Hepatocyte (in vitro differentiated cells): ENCODE measurements around the gene OTX1. TPM values are rescaled to one million over a fixed set of nuclear protein-coding genes. Genes with fewer than 3 reads are reported as not detected.
A peak's percentile ranks its signal among the peaks of the same experiment; 100 is the strongest.

Source experiments
- DNase-seq: peaks from one replicate; pipeline ENCODE4 v3.0.0-alpha.2; 2016; ENCODE audit warnings: low spot score
- H2AFZ ChIP-seq: fragments of 200-600 bp; sonication (generic); 2 replicates; pipeline ENCODE4 v1.6.0; 2016; ENCODE audit warnings: antibody characterized with exemption, mild to moderate bottlenecking
- H3K27ac ChIP-seq: fragments of 200-600 bp; sonication (generic); 2 replicates; pipeline ENCODE4 v1.5.1; 2016; ENCODE audit warnings: mild to moderate bottlenecking
- H3K27me3 ChIP-seq: fragments of 200-600 bp; sonication (generic); 2 replicates; pipeline ENCODE4 v1.6.1; 2016
- H3K36me3 ChIP-seq: fragments of 200-600 bp; sonication (generic); replicated peaks from 2 replicates; pipeline ENCODE4 v1.5.1; 2016; ENCODE audit warnings: low read depth; ENCODE audit not compliant: insufficient read depth
- H3K4me1 ChIP-seq: fragments of 200-600 bp; sonication (generic); 2 replicates; pipeline ENCODE4 v1.5.1; 2016; ENCODE audit warnings: mild to moderate bottlenecking, moderate library complexity; ENCODE audit not compliant: insufficient read depth
- H3K4me2 ChIP-seq: fragments of 200-600 bp; sonication (generic); 2 replicates; pipeline ENCODE4 v1.6.0; 2016
- H3K4me3 ChIP-seq: fragments of 200-600 bp; sonication (generic); 2 replicates; pipeline ENCODE4 v1.5.1; 2016; ENCODE audit warnings: mild to moderate bottlenecking
- H3K79me2 ChIP-seq: fragments of 200-600 bp; sonication (generic); 2 replicates; pipeline ENCODE4 v1.6.0; 2017; ENCODE audit warnings: mild to moderate bottlenecking
- H3K9me2 ChIP-seq: fragments of 200-600 bp; sonication (generic); replicated peaks from 2 replicates; pipeline ENCODE4 v1.6.0; 2017; ENCODE audit warnings: mild to moderate bottlenecking; ENCODE audit not compliant: insufficient read depth
- H3K9me3 ChIP-seq: fragments of 200-600 bp; sonication (generic); 2 replicates; pipeline ENCODE4 v1.5.1; 2016; ENCODE audit warnings: low read depth, mild to moderate bottlenecking
- H4K20me1 ChIP-seq: fragments of 200-600 bp; sonication (generic); 2 replicates; pipeline ENCODE4 v1.6.0; 2016; ENCODE audit warnings: mild to moderate bottlenecking; ENCODE audit not compliant: insufficient read depth, poor library complexity, severe bottlenecking
- EZH2 ChIP-seq: fragments of 200-600 bp; sonication (generic); IDR thresholded peaks from 2 replicates; pipeline ENCODE4 v1.6.1; 2016; ENCODE audit warnings: antibody characterized with exemption, mild to moderate bottlenecking, borderline replicate concordance
- EZH2phosphoT487 ChIP-seq: fragments of 200-600 bp; sonication (generic); IDR thresholded peaks from one replicate; pipeline ENCODE4 v1.6.1; 2018; ENCODE audit warnings: antibody characterized with exemption, mild to moderate bottlenecking, low read depth, moderate library complexity; ENCODE audit not compliant: unreplicated experiment, severe bottlenecking
- WGBS: methylation state at CpG from one replicate; pipeline ENCODE4 v1.1.6; 2016; ENCODE audit warnings: low lambda C conversion rate; ENCODE audit errors: missing lambda C conversion rate; 5-methylcytosine and 5-hydroxymethylcytosine counted together
- polyA plus RNA-seq: library from polyadenylated mRNA; unstranded; fragments of >200 nt; fragmentation: Nextera tagmentation; extraction: Ambion mirVana; gene quantifications from 2 replicates; pipeline ENCODE4 v1.2.1, GENCODE V29; 2016
- total RNA-seq: library from RNA; depleted of rRNA; stranded (reverse); fragments of >200 nt; gene quantifications from 2 replicates; pipeline ENCODE4 v1.2.3, GENCODE V29; 2014
- TF ChIP-seq, protein P1 (sequence below): fragments of 200-600 bp; sonication (generic); IDR thresholded peaks from 2 replicates; pipeline ENCODE4 v1.5.1; 2016; ENCODE audit warnings: antibody characterized with exemption, mild to moderate bottlenecking; ENCODE audit not compliant: poor library complexity

Gene OTX1
- total and polyA plus RNA-seq, 2 experiments from 2014 or later: 0.07 to 0.52 TPM

DNA sequence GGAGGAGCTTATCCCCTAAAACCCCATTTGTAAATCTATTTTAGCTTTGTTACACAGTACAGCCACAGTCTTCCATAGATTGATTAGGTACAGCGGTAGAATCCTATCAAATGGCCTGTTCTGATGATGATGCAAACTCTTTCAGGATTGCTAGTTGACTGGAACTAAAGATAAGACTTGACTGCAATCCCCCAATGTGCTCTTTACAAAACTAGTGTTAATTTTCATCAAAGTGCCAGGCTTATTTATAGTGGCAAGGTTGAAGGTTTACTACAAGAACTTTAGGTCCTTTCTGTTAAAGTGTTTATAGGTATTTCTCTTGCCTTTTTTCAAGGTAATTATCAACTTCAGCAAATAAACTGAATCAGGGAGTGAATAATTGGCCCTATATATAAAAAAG lies 9.0 kb upstream of the OTX1 start:
- WGBS: 96% methylated on average over 1 of the region's 1 CpG
- H3K36me3 ChIP-seq: no peaks in the 10 kb centered on the region
- H3K4me3 ChIP-seq: no peak overlapping the region
- no peak overlapping the region for H2AFZ ChIP-seq
- no peak overlapping the region for H3K27ac ChIP-seq
- TF ChIP-seq EZH2phosphoT487 (no peak), EZH2 (no peak)
- TF ChIP-seq, protein P1, sequence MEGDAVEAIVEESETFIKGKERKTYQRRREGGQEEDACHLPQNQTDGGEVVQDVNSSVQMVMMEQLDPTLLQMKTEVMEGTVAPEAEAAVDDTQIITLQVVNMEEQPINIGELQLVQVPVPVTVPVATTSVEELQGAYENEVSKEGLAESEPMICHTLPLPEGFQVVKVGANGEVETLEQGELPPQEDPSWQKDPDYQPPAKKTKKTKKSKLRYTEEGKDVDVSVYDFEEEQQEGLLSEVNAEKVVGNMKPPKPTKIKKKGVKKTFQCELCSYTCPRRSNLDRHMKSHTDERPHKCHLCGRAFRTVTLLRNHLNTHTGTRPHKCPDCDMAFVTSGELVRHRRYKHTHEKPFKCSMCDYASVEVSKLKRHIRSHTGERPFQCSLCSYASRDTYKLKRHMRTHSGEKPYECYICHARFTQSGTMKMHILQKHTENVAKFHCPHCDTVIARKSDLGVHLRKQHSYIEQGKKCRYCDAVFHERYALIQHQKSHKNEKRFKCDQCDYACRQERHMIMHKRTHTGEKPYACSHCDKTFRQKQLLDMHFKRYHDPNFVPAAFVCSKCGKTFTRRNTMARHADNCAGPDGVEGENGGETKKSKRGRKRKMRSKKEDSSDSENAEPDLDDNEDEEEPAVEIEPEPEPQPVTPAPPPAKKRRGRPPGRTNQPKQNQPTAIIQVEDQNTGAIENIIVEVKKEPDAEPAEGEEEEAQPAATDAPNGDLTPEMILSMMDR: no peak
- no peaks in the 10 kb centered on the region for H3K4me1 ChIP-seq
- no peaks in the 10 kb centered on the region for H3K9me3 ChIP-seq
- DNase-seq: no peak
- H4K20me1 ChIP-seq: peaks cover 5% of the 10 kb centered on the region
- H3K27me3 ChIP-seq: peaks cover 30% of the 10 kb centered on the region
- no peaks in the 10 kb centered on the region for H3K79me2 ChIP-seq
- H3K9me2 ChIP-seq: no peaks in the 10 kb centered on the region
- no peak overlapping the region for H3K4me2 ChIP-seq

DNA sequence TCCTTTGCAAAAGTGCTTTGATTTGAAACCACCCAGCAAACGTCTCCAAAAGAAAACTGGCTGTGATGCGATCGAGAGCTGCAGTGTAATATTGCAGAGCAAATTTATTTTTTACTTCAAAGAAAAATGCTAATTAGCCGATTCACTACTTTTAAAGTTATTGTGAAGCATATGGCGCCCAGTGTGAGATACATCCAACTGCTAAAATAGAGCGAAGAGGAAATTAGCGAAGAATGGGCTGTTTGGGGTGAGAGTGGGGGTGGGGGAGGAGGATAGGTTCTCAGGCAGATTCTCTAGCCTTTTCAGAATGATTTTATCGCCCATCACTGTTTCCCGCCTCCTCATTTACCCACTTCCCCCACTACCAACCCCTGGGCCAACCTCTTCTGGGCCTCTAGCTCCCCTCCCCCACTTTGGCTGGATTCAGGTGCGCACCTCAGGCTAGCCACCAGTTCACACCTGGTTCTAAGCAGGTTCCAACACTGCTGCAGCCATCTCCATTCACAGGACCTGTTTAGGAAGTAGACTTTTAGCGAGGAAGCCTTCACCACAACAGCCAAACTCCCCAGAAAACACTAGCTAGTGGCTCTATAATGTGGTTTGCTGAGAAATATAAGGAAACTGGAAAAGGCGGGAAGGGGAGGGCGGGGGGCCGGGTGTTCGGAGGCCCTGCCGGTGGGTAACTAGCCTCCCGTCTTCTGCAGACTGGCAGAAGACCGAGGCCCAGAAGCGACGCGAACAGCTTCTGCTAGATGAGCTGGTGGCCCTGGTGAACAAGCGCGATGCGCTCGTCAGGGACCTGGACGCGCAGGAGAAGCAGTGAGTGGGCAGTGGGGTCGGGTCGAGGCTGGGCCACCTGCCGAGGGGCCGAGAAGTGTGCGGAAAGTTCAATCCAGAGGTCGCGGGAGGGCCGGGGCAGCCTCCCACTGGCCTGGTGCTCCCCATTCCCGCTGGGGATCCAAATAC lies 6.0 kb upstream of the OTX1 start:
- Histone ChIP-seq H3K4me2 (no peak overlapping the region), H3K79me2 (no peaks in the 10 kb centered on the region), H3K27ac (no peak overlapping the region), H3K9me2 (no peaks in the 10 kb centered on the region), H2AFZ (no peak overlapping the region), H3K9me3 (no peaks in the 10 kb centered on the region), H3K27me3 (peaks cover 61% of the 10 kb centered on the region), H4K20me1 (peaks cover 31% of the 10 kb centered on the region), H3K4me3 (no peak overlapping the region), H3K36me3 (no peaks in the 10 kb centered on the region), H3K4me1 (peaks cover 25% of the 10 kb centered on the region)
- no peak for DNase-seq
- 70% methylated on average over 31 of the region's 36 CpGs for WGBS
- TF ChIP-seq EZH2phosphoT487: no peak
- TF ChIP-seq, protein P1: no peak
- TF ChIP-seq EZH2: no peak

DNA sequence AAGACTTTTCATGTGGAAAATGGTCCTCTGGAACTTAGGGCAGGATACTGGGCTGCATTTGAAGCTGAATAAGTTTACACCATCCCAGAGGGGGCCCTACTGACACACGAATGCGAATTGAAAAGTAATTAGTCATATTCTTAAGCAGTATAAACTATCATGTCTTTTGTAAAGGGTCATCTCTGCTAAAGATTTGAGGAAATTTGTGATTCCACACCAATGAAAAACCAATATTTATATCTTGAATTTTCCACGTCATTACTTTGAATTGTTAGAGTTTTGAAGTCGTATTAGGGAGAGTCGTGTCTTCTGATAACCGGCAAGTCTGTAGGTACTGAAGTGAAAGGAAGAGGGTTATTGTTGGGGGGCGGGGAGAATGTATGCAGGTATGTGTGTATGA lies 4.1 kb upstream of the OTX1 start:
- 57% methylated on average over 7 of the region's 7 CpGs for WGBS
- Histone ChIP-seq H3K4me2 (peak overlapping the region; percentile 99), H3K27me3 (peaks cover 74% of the 10 kb centered on the region), H3K36me3 (no peaks in the 10 kb centered on the region), H3K9me3 (no peaks in the 10 kb centered on the region), H3K79me2 (no peaks in the 10 kb centered on the region), H2AFZ (no peak overlapping the region), H3K27ac (no peak overlapping the region), H3K9me2 (no peaks in the 10 kb centered on the region), H4K20me1 (peaks cover 34% of the 10 kb centered on the region), H3K4me3 (no peak overlapping the region), H3K4me1 (peaks cover 36% of the 10 kb centered on the region)
- DNase-seq: no peak
- TF ChIP-seq, protein P1: no peak
- no peak for TF ChIP-seq EZH2
- TF ChIP-seq EZH2phosphoT487: no peak
